ENCODE results near the gene CD79B.

CD79B gene

DNA sequence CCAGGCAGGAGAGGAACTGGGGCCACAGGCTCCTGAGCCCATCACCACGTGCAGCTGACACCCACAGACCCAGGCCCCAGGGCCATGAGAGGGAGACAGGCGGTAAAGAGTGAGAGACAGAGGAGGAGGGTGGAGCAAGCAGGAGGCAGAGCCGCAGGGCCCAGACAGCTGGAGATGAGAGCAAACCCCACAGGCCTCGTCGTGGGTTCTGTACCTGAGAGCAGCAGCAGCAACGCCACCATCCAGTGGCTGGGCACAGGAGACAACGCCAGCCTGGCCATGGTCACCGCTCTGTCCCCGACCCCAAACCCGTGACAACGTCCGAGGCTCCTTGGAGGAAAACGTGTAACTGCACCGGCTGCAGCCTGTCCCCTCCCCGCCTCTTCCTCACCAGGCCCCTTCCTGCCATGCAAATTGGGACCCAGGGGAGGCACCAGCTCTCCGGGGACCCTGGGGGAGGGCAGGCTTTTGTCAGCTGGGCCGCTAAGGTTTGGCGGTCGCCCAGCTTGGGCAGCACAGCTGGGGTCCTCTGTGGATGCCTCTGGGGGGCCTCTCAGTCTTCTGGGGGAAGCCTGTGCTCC is at the start of gene CD79B:
Gene CD79B, minus strand, starts transcription at position 351 of the 581 bp plus-strand sequence. Its CDS starts 70 bp downstream, at position 281.
- Histone ChIP-seq H3K9ac (ENCODE audit: low read depth in 1 of 2, low read length in 2 of 2) (peak within 1 kb of the TSS in 1 of 2 donors; percentile 56), H3K4me3 (ENCODE audit: low read length in 2 of 2) (peak within 1 kb of the TSS; percentile 45 to 69)

DNA sequence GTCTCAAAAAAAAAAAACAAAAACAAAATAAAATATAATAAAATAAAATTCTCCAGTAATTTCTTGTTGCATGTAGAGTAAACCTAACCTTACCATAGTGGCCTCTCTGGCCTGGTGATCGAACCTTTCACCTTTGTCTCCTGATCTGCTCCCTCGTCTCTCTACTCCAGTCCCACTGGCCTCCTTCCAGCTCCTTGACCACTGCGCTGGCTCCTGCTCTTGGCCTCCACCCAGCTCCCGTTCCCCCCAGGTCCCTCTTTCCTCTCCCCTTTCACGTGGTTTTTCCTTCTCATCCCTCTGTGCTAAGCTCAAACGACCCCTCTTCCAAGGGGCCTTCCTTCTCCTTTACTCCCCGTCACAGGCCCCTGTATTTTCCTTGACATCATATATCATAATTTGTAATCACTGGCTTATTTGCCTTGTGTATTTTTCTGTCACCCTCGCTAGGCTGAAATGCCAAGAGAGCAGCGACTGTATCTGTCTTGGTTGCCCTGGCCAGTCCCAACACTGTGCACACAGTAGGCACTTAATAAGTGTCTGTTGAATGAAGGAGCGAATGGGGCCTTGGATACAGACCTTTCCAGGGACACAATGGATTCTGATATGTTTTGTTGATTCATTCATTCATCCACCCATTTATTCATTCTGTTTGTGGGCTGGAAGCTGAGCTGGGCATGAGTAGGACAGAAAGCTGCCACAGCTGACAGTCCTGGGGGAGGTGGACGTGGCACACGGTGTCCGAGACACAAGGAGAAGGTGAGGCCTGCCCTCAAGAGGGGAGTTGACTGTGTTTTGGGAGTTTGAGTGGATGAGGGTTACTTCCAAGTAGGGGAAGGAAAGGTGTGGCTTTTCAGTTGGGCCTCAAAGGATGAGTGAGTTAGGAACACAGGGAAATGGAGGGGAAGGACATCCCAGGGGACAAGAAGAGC is 46.4 kb upstream of the CD79B start:
- Histone ChIP-seq H3K4me1 (ENCODE audit: control insufficient read depth in 2 of 2, insufficient read depth in 2 of 2, low read length in 2 of 2) (no peaks in the 10 kb centered on the region), H3K36me3 (ENCODE audit: control insufficient read depth in 2 of 2, insufficient read depth in 2 of 2, low read length in 2 of 2) (no peaks in the 10 kb centered on the region), H3K9me3 (ENCODE audit: control insufficient read depth in 2 of 2, low read length in 2 of 2) (no peaks in the 10 kb centered on the region), H3K27me3 (ENCODE audit: control insufficient read depth in 2 of 2, insufficient read depth in 2 of 2, low read length in 2 of 2) (no peaks in the 10 kb centered on the region), H3K27ac (ENCODE audit: low read depth in 2 of 2, low read length in 2 of 2) (no peak overlapping the region), H3K9ac (ENCODE audit: low read depth in 1 of 2, low read length in 2 of 2) (no peak overlapping the region), H3K4me3 (ENCODE audit: low read length in 2 of 2) (no peak overlapping the region)

More for the DNA sequence above, at the start of gene CD79B:
- Histone ChIP-seq H3K4me1 (ENCODE audit: control insufficient read depth in 2 of 2, insufficient read depth in 2 of 2, low read length in 2 of 2) (peaks cover 5 to 6% of the 10 kb centered on the region in 2 donors), H3K9me3 (ENCODE audit: control insufficient read depth in 2 of 2, low read length in 2 of 2) (no peaks in the 10 kb centered on the region), H3K36me3 (ENCODE audit: control insufficient read depth in 2 of 2, insufficient read depth in 2 of 2, low read length in 2 of 2) (peaks cover 0 to 5% of the 10 kb centered on the region in 2 donors), H3K27ac (ENCODE audit: low read depth in 2 of 2, low read length in 2 of 2) (peak within 1 kb of the TSS; percentile 41 to 61), H3K27me3 (ENCODE audit: control insufficient read depth in 2 of 2, insufficient read depth in 2 of 2, low read length in 2 of 2) (no peaks in the 10 kb centered on the region)

DNA sequence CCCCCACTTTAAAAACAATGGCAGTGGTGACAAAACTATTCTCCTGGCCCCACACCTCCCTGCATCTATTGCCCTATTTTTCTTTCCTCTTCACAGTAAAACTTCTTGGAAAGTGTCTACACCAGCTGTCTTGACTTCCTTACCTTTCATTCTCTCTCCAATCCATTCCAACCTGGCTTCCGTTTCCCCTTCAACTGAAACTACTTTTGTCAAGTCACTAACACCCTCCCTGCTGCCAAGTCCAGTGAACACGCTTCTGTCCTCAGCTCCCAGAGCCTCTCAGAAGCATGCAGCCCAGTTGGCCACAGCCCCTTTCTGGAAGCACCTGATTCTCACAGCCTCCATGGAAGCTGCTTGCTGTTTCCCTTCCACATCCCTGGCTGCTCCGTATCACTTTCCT is 44.6 kb upstream of the CD79B start:
- Histone ChIP-seq H3K27me3 (ENCODE audit: control insufficient read depth in 2 of 2, insufficient read depth in 2 of 2, low read length in 2 of 2) (no peaks in the 10 kb centered on the region), H3K9me3 (ENCODE audit: control insufficient read depth in 2 of 2, low read length in 2 of 2) (no peaks in the 10 kb centered on the region), H3K9ac (ENCODE audit: low read depth in 1 of 2, low read length in 2 of 2) (no peak overlapping the region), H3K36me3 (ENCODE audit: control insufficient read depth in 2 of 2, insufficient read depth in 2 of 2, low read length in 2 of 2) (no peaks in the 10 kb centered on the region), H3K4me3 (ENCODE audit: low read length in 2 of 2) (no peak overlapping the region), H3K27ac (ENCODE audit: low read depth in 2 of 2, low read length in 2 of 2) (no peak overlapping the region), H3K4me1 (ENCODE audit: control insufficient read depth in 2 of 2, insufficient read depth in 2 of 2, low read length in 2 of 2) (no peaks in the 10 kb centered on the region)

DNA sequence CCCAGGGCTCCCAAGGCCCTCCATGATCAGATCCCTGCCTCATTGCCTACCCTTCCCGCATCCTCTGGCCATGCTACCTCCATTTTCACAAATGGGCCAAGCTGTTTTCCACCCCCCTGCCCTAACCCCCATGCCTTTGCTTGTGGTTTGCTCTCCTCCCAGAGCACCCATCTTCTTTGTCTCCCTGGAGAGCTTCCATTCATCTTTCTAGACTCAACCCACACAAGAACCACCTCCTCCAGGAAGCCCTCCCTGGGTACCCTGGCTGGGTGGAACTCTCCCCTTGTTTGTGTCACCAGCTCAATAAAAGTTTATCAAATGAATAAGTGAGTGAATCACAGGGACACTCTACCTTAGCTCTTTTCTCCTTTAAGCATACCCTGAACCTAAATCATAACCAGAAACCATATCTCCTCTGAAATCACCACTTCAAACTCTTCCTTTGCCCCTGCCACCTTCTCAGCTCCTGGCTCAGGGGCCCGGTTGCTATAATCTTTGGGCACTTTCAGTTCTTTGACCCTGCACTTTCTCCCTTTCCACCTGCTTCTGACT is 43.5 kb upstream of the CD79B start:
- Histone ChIP-seq H3K4me3 (ENCODE audit: low read length in 2 of 2) (no peak overlapping the region), H3K9ac (ENCODE audit: low read depth in 1 of 2, low read length in 2 of 2) (no peak overlapping the region), H3K9me3 (ENCODE audit: control insufficient read depth in 2 of 2, low read length in 2 of 2) (no peaks in the 10 kb centered on the region), H3K27me3 (ENCODE audit: control insufficient read depth in 2 of 2, insufficient read depth in 2 of 2, low read length in 2 of 2) (no peaks in the 10 kb centered on the region), H3K4me1 (ENCODE audit: control insufficient read depth in 2 of 2, insufficient read depth in 2 of 2, low read length in 2 of 2) (no peaks in the 10 kb centered on the region), H3K36me3 (ENCODE audit: control insufficient read depth in 2 of 2, insufficient read depth in 2 of 2, low read length in 2 of 2) (no peaks in the 10 kb centered on the region), H3K27ac (ENCODE audit: low read depth in 2 of 2, low read length in 2 of 2) (no peak overlapping the region)

DNA sequence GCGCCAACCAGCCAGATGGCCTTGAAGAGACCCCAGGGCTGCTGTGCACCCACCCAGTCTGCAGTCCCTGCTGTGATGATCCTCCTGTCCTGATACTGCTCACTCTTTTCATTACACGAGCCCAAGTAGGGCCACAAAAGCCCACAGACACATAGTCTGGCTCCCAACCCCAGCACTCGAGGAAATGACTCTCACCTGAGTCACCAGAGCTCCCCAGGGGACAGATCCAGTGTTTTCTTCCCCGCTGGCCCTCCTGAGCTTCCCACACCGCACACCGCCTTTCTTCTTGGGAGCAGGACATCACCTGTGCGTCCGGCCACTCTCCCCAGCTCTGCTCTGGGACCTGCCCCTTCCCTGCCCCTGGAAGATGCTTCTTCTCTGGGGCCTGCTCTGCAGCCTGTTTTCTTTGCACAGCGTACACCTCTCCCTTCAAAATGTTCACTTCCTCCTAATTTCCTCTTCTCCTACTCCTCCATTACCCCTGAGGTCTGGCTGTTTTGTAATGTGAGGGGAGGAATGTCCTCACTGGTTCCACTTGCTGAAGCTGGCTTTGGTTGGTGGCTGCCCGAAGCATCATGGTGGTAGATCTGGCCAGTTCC is 42.6 kb upstream of the CD79B start:
- Histone ChIP-seq H3K9me3 (ENCODE audit: control insufficient read depth in 2 of 2, low read length in 2 of 2) (no peaks in the 10 kb centered on the region), H3K27me3 (ENCODE audit: control insufficient read depth in 2 of 2, insufficient read depth in 2 of 2, low read length in 2 of 2) (no peaks in the 10 kb centered on the region), H3K27ac (ENCODE audit: low read depth in 2 of 2, low read length in 2 of 2) (no peak overlapping the region)

DNA sequence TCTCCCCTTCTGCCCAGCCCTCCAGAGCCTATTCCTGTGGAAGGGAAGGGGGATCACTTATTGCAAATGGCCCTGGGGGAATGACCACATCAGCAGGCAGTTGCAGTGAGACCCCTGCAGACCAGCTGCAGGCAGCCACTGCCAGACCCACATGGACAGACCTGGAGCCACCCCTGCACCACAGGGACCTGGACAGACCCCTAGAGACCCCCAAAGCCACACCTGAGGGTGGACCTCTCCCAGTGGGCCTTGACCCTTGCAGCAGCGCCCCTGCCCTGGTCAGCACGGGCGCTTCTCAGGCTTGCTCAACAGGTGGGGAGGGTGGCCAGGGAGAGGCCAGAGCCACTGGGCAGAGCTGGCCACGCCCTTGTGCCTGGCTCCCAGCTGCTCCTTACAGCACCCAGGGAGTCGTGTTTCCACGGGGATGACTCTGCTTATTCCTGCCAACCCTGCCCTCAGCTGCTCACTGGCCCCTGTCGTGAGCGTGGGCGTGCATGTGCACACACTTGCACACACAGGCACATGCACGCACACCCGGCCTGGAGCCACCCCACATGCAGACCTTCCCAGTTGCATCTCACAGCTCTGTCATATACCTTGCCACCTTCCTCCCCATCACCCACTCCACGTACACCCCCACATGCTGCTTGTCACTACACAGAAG is 41.9 kb upstream of the CD79B start:
- Histone ChIP-seq H3K9ac (ENCODE audit: low read depth in 1 of 2, low read length in 2 of 2) (no peak overlapping the region), H3K4me1 (ENCODE audit: control insufficient read depth in 2 of 2, insufficient read depth in 2 of 2, low read length in 2 of 2) (no peaks in the 10 kb centered on the region), H3K27me3 (ENCODE audit: control insufficient read depth in 2 of 2, insufficient read depth in 2 of 2, low read length in 2 of 2) (no peaks in the 10 kb centered on the region), H3K9me3 (ENCODE audit: control insufficient read depth in 2 of 2, low read length in 2 of 2) (no peaks in the 10 kb centered on the region), H3K4me3 (ENCODE audit: low read length in 2 of 2) (no peak overlapping the region), H3K36me3 (ENCODE audit: control insufficient read depth in 2 of 2, insufficient read depth in 2 of 2, low read length in 2 of 2) (no peaks in the 10 kb centered on the region), H3K27ac (ENCODE audit: low read depth in 2 of 2, low read length in 2 of 2) (no peak overlapping the region)

More for the DNA sequence above, 42.6 kb upstream of the CD79B start:
- Histone ChIP-seq H3K4me3 (ENCODE audit: low read length in 2 of 2) (no peak overlapping the region), H3K36me3 (ENCODE audit: control insufficient read depth in 2 of 2, insufficient read depth in 2 of 2, low read length in 2 of 2) (no peaks in the 10 kb centered on the region), H3K4me1 (ENCODE audit: control insufficient read depth in 2 of 2, insufficient read depth in 2 of 2, low read length in 2 of 2) (no peaks in the 10 kb centered on the region), H3K9ac (ENCODE audit: low read depth in 1 of 2, low read length in 2 of 2) (no peak overlapping the region)

DNA sequence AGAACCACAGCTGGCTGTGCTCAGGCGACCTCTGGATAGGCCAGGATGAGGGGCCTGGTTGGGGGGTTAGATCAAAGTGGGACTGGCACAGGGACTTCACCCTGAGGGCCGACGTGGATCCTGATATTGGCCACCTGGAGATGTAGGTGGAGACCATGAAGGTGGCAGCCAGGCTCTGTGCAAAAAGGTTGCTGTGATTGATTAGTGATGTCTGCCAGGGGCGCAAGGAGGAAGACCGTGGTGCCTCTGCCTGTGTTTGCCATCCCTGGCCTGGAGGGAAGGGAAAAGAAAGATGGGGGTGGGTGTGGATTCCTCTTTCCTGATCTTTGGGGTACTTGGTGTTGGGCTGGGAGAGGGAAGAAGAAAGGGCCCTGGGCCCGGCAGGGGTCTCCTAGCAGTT is 41.1 kb upstream of the CD79B start:
- Histone ChIP-seq H3K9ac (ENCODE audit: low read depth in 1 of 2, low read length in 2 of 2) (no peak overlapping the region), H3K4me3 (ENCODE audit: low read length in 2 of 2) (no peak overlapping the region), H3K4me1 (ENCODE audit: control insufficient read depth in 2 of 2, insufficient read depth in 2 of 2, low read length in 2 of 2) (no peaks in the 10 kb centered on the region), H3K9me3 (ENCODE audit: control insufficient read depth in 2 of 2, low read length in 2 of 2) (no peaks in the 10 kb centered on the region), H3K27ac (ENCODE audit: low read depth in 2 of 2, low read length in 2 of 2) (no peak overlapping the region), H3K27me3 (ENCODE audit: control insufficient read depth in 2 of 2, insufficient read depth in 2 of 2, low read length in 2 of 2) (no peaks in the 10 kb centered on the region), H3K36me3 (ENCODE audit: control insufficient read depth in 2 of 2, insufficient read depth in 2 of 2, low read length in 2 of 2) (no peaks in the 10 kb centered on the region)

DNA sequence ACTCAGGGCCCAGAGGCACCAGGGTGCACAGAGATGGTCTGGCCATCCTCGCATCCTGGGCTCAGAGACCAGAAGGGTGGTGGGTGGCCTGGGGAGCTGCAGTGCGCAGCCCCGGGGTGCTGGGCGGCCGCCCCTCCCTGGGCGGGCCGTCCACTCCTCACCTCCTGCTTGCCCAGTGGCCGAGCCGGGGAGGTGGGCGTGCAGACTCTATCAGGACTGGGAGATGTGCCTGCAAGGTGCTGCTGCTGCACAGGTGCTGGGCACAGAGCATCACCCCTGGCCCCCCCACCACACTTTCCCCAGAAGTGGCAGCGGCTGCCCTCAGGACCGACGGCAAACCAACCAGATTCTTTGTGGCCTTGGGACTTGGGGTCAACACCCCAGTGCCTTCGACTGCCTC is 40.7 kb upstream of the CD79B start, which contains the start of gene SCN4A:
Gene SCN4A, minus strand, starts transcription at position 123 of the 400 bp plus-strand sequence. Its CDS starts 77 bp downstream, at position 46.
- Histone ChIP-seq H3K9ac (ENCODE audit: low read depth in 1 of 2, low read length in 2 of 2) (no peak within 1 kb of the TSS), H3K9me3 (ENCODE audit: control insufficient read depth in 2 of 2, low read length in 2 of 2) (no peaks in the 10 kb centered on the region), H3K4me3 (ENCODE audit: low read length in 2 of 2) (no peak within 1 kb of the TSS), H3K27ac (ENCODE audit: low read depth in 2 of 2, low read length in 2 of 2) (no peak within 1 kb of the TSS), H3K36me3 (ENCODE audit: control insufficient read depth in 2 of 2, insufficient read depth in 2 of 2, low read length in 2 of 2) (no peaks in the 10 kb centered on the region), H3K27me3 (ENCODE audit: control insufficient read depth in 2 of 2, insufficient read depth in 2 of 2, low read length in 2 of 2) (no peaks in the 10 kb centered on the region), H3K4me1 (ENCODE audit: control insufficient read depth in 2 of 2, insufficient read depth in 2 of 2, low read length in 2 of 2) (no peaks in the 10 kb centered on the region)

DNA sequence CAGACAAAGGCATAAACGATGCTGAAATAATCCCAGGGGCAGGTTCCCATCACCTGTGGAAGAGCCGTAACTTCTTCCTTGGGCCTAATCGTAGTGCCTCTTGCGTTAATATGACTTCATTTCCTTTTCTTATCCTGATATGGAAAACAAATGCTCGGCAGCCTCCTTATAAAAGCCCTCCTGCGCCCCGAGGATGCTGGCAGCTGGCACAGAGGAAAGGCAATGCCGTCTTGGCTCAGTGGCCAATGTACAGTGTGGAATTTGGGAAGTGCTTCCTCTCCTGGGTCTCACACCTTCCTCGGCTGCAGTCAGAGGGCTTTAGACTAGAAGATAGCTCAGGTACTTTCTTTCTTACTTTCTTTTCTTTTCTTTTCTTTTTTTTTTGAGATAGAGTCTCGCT is 37.1 kb upstream of the CD79B start:
- H3K27ac ChIP-seq (ENCODE audit: low read depth in 2 of 2, low read length in 2 of 2) = no peak overlapping the region
- no peaks in the 10 kb centered on the region for H3K27me3 ChIP-seq (ENCODE audit: control insufficient read depth in 2 of 2, insufficient read depth in 2 of 2, low read length in 2 of 2)
- H3K9ac ChIP-seq (ENCODE audit: low read depth in 1 of 2, low read length in 2 of 2) = no peak overlapping the region
- no peak overlapping the region for H3K4me3 ChIP-seq (ENCODE audit: low read length in 2 of 2)
- no peaks in the 10 kb centered on the region for H3K36me3 ChIP-seq (ENCODE audit: control insufficient read depth in 2 of 2, insufficient read depth in 2 of 2, low read length in 2 of 2)
- no peaks in the 10 kb centered on the region for H3K9me3 ChIP-seq (ENCODE audit: control insufficient read depth in 2 of 2, low read length in 2 of 2)
- no peaks in the 10 kb centered on the region for H3K4me1 ChIP-seq (ENCODE audit: control insufficient read depth in 2 of 2, insufficient read depth in 2 of 2, low read length in 2 of 2)

Measured in mucosa of rectum (tissue), 2 donors.